Calu3 (cell line): Measurements from ENCODE around the gene NYNRIN. TPM values are rescaled to one million over a fixed set of nuclear protein-coding genes. Genes with fewer than 3 reads are reported as not detected.

Source experiments
- BruUV-seq: library from RNA; stranded (reverse); fragments of 400-500 nt; replicated peaks from 2 replicates; lab custom pipeline; 2021; lab: Mats Ljungman, UMichigan
- CTCF ChIA-PET: fragments of 300-600 bp; sonication (Branson Sonifier 250); formaldehyde crosslinking; loops from one replicate; lab custom pipeline; 2022; ENCODE audit warnings: antibody characterized with exemption; lab: Charles Lee
- DNase-seq: peaks from one replicate; pipeline ENCODE4 v3.0.0; 2022
- H3K27ac Mint-ChIP-seq: one replicate; pipeline ENCODE4 v1.8.0; 2022; ENCODE audit warnings: mixed read lengths; ENCODE audit not compliant: unreplicated experiment
- H3K27me3 Mint-ChIP-seq: one replicate; pipeline ENCODE4 v1.8.0; 2022; ENCODE audit warnings: mixed read lengths; ENCODE audit not compliant: unreplicated experiment
- H3K36me3 Mint-ChIP-seq: one replicate; pipeline ENCODE4 v1.8.0; 2022; ENCODE audit warnings: mild to moderate bottlenecking, moderate library complexity, mixed read lengths; ENCODE audit not compliant: insufficient read depth, unreplicated experiment
- H3K4me1 Mint-ChIP-seq: one replicate; pipeline ENCODE4 v1.8.0; 2022; ENCODE audit warnings: mild to moderate bottlenecking, low read depth, mixed read lengths; ENCODE audit not compliant: unreplicated experiment
- H3K4me3 Mint-ChIP-seq: one replicate; pipeline ENCODE4 v1.8.0; 2022; ENCODE audit warnings: mild to moderate bottlenecking, low read depth, moderate library complexity, mixed read lengths; ENCODE audit not compliant: unreplicated experiment
- H3K9me3 Mint-ChIP-seq: one replicate; pipeline ENCODE4 v1.8.0; 2022; ENCODE audit warnings: low read depth, mixed read lengths; ENCODE audit not compliant: unreplicated experiment
- intact Hi-C: fragments of 100-400 bp; cut with micrococcal nuclease; formaldehyde crosslinking; loops from one replicate; pipeline ENCODE4 v1.10.0; 2022; ENCODE audit not compliant: unreplicated experiment
- total RNA-seq: library from RNA; stranded (reverse); gene quantifications from 2 replicates; pipeline ENCODE4 v1.2.3, GENCODE V29; 2022
- TF ChIP-seq, protein P1 (sequence below): fragments of 200-600 bp; IDR thresholded peaks from one replicate; pipeline ENCODE4 v1.8.0; 2022; ENCODE audit warnings: antibody characterized with exemption; ENCODE audit not compliant: unreplicated experiment

The NYNRIN gene
- total RNA-seq, 1 experiment from 2014 or later, result 7.5 TPM

DNA sequence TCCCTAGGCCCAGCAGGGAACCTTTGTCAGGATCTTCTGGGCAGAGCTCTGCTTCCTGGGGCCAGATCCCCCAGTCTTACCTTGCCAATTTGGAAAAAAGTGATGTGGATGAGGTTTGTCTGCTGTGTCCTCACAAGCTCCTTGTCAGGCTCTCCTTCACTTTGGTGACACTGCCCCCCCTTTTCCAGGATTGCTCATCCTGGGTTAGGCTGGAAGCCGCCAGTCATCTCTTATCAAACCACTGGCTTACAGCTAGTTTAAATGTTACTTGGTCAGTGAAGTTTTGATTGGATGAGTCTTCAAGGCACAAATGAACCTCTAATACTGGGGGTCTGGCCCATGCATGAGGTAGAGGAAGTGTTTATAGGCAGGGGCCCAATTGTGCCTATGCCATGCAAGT lies 15.3 kb downstream of the NYNRIN start:
- H3K27me3 Mint-ChIP-seq, result no peaks in the 10 kb centered on the region
- CTCF ChIA-PET, result no interaction called here

DNA sequence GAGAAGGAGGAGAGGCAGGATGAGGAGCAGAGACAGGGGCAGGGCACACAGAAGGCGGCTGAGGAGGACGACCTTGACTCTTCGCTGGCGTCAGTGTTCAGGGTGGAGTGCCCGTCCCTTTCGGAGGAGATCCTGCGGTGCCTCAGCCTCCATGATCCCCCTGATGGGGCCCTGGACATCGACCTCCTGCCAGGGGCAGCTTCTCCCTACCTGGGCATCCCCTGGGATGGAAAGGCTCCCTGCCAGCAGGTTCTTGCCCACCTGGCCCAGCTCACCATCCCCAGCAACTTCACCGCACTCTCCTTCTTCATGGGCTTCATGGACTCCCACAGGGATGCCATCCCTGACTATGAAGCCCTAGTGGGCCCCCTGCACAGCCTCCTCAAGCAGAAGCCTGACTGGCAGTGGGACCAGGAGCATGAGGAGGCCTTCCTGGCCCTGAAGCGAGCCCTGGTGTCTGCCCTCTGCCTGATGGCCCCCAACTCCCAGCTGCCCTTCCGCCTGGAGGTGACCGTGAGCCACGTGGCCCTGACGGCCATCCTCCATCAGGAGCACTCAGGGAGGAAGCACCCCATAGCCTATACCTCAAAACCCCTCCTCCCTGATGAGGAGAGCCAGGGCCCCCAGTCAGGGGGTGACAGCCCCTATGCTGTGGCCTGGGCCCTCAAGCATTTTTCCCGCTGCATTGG lies 16.1 kb downstream of the NYNRIN start:
- H3K4me1 Mint-ChIP-seq, result peaks cover 11% of the 10 kb centered on the region
- no TSS peak for BruUV-seq
- CTCF ChIA-PET, result interaction anchor here (0.6 kb wide), 1 partner anchor 158 kb away, joined by 4 read pairs; no protein-coding TSS in a partner anchor
- DNase-seq, result no peak
- H3K9me3 Mint-ChIP-seq, result no peaks in the 10 kb centered on the region
- TF ChIP-seq, protein P1, sequence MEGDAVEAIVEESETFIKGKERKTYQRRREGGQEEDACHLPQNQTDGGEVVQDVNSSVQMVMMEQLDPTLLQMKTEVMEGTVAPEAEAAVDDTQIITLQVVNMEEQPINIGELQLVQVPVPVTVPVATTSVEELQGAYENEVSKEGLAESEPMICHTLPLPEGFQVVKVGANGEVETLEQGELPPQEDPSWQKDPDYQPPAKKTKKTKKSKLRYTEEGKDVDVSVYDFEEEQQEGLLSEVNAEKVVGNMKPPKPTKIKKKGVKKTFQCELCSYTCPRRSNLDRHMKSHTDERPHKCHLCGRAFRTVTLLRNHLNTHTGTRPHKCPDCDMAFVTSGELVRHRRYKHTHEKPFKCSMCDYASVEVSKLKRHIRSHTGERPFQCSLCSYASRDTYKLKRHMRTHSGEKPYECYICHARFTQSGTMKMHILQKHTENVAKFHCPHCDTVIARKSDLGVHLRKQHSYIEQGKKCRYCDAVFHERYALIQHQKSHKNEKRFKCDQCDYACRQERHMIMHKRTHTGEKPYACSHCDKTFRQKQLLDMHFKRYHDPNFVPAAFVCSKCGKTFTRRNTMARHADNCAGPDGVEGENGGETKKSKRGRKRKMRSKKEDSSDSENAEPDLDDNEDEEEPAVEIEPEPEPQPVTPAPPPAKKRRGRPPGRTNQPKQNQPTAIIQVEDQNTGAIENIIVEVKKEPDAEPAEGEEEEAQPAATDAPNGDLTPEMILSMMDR, result no peak
- intact Hi-C loops, result no loop called here
- no peak overlapping the region for H3K4me3 Mint-ChIP-seq
- H3K36me3 Mint-ChIP-seq, result no peaks in the 10 kb centered on the region
- no peak overlapping the region for H3K27ac Mint-ChIP-seq
- H3K27me3 Mint-ChIP-seq, result no peaks in the 10 kb centered on the region

More for the DNA sequence above, 15.3 kb downstream of the NYNRIN start:
- Mint-ChIP-seq H3K36me3 (no peaks in the 10 kb centered on the region), H3K4me1 (peaks cover 7% of the 10 kb centered on the region), H3K27ac (no peak overlapping the region), H3K4me3 (no peak overlapping the region), H3K9me3 (no peaks in the 10 kb centered on the region)
- no peak for DNase-seq
- no TSS peak for BruUV-seq
- TF ChIP-seq, protein P1, result no peak
- intact Hi-C loops, result no loop called here

- no TSS peak for BruUV-seq
- no peak overlapping the region for H3K4me3 Mint-ChIP-seq
- intact Hi-C loops, result no loop called here
- peaks cover 11% of the 10 kb centered on the region for H3K4me1 Mint-ChIP-seq
- no peaks in the 10 kb centered on the region for H3K27me3 Mint-ChIP-seq
- CTCF ChIA-PET, result no interaction called here
- no peaks in the 10 kb centered on the region for H3K36me3 Mint-ChIP-seq
- H3K9me3 Mint-ChIP-seq, result no peaks in the 10 kb centered on the region
- DNase-seq, result no peak
- H3K27ac Mint-ChIP-seq, result no peak overlapping the region
- TF ChIP-seq, protein P1, result no peak
Measured at GRCh38 chr14:24415421-24416253, 16.8 kb downstream of the NYNRIN start.

GRCh38 chr14:24416254-24416931 lies 17.6 kb downstream of the NYNRIN start:
- H3K36me3 Mint-ChIP-seq, result no peaks in the 10 kb centered on the region
- no peaks in the 10 kb centered on the region for H3K9me3 Mint-ChIP-seq
- CTCF ChIA-PET, result no interaction called here
- H3K27ac Mint-ChIP-seq, result no peak overlapping the region
- BruUV-seq, result TSS peak; percentile 20
- no peak overlapping the region for H3K4me3 Mint-ChIP-seq
- TF ChIP-seq, protein P1, result no peak
- DNase-seq, result no peak
- H3K27me3 Mint-ChIP-seq, result no peaks in the 10 kb centered on the region
- H3K4me1 Mint-ChIP-seq, result peaks cover 11% of the 10 kb centered on the region
- intact Hi-C loops, result no loop called here
